HK-2 (cell line): ENCODE results near the gene VGLL4.
"Not testable (repeated sequence)": the region's sequence is repeated elsewhere in the genome, so short reads cannot be mapped to it uniquely, and the experiment has no call there.

ENCODE experiments used
- DNase-seq: peaks from one replicate; pipeline ENCODE4 v3.0.0-alpha.2; 2018; ENCODE audit not compliant: unreplicated experiment

The VGLL4 gene, protein sequence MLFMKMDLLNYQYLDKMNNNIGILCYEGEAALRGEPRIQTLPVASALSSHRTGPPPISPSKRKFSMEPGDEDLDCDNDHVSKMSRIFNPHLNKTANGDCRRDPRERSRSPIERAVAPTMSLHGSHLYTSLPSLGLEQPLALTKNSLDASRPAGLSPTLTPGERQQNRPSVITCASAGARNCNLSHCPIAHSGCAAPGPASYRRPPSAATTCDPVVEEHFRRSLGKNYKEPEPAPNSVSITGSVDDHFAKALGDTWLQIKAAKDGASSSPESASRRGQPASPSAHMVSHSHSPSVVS

DNA sequence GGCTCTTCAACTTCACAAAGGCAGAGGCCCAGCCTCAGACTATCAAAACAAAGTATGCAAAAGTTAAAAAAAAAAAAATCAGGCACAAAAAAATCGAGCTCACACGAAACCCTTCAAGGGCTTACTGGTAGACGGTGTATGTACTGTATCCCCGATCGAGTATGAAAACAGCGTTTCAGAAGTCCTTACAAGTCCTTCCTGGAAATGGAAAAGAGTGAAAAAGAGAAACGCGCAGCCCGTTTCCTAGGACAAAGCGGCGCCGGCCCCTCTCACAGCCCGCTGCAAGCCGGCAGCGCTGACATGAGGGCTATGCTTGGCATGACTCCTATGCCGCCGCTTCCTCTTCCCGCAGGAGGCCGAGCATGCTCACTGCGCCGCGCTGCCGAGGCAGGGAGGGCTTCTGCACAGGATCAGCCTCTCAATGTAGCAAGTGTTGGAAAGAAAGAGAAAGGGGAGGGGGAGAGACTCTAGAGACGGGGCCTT is at the start of gene VGLL4:
Gene VGLL4 (minus strand): TSS at position 311 of the 483 bp plus-strand sequence. CDS start 397 bp downstream, outside the sequence.
- peak; percentile 84 for DNase-seq

DNA sequence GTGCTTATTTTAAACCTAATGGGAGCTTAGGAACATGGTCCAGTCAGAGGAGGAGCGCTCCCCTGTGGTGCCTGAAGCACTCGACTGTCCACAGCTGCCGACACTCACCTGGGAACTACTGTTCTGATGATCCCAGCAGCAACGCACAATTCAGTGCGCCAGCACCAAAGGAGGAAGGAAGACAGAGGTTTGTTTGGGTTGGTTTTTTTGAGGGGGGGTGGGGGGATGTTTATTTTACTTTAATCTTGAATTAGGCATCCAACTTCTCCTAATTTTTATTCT is 48.8 kb upstream of the VGLL4 start:
- DNase-seq, result no peak

DNA sequence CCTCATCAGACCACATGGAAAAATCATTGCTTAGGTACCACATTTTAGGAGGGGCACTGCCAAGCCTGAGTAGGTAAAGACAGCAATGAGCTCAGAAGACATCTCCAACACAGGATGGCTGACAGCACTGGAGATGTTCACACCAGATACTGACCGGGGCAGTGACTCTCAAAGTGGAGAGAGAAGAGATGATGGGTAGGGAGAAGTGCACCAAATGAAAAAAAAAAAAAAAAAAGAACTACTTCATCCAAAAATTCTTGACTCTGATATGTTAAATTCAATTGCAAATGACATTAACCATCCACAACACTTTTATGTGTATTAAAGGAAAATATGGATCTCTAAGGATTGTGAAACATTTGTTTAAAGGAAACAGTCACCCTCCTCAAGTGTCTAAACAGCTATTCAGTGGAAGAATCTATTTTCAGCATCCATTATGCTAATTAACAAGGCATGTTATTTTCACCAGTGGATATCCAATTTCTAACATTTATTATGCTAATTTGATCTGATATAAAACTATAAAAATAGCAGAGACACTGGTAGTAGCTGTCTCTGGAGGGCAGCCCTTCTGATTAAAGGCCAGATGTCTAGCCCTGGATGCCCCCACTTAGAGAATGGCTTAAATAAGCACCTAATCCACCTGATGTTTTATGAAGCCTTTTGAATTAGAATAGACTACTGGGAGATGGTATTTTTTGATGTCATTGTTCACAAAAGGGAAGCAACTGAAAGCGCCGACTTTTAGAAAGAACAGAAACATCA is 48.2 kb upstream of the VGLL4 start:
- DNase-seq, result no peak

DNA sequence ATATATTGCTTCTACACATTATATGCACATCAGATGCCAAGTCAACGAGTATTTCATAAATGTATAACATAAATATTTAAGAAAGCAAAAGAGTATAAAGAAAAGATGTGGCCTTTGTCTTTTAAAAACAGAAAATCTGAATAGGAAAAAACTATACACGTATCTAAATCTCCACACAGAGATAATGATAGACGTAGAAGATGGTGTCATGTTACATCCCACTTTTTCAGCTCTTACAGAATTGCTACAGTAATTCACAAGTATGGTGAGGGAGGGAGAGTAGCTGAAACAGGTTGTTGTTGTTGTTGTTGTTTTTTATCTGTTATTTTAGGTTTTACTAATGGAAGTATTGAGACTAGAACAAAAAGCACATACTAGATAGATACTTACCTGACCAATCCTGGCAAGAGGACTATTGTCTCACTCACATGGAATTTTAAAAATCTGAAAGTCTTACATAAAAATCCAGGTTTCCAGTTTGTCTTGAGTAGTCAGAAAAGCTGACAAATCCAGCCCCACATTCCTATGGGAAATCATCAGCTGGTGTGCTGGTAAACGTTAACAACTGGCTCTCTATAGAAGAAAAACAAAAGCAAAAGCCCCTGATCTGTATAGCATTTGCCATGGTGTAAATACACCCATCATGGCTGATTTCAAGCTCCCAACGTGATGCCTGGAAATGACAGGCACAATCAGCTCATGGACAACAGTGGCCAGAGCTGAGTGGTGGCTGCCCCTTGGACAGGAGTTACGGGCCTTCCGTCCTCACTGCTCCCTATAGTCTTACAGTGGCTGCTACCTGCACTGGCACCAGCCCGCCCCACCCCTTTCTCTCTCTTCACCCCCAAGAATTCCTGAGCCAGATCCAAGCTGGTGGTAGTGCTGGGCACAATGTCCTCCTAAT is 47.4 kb upstream of the VGLL4 start:
- peak; percentile 9 for DNase-seq

DNA sequence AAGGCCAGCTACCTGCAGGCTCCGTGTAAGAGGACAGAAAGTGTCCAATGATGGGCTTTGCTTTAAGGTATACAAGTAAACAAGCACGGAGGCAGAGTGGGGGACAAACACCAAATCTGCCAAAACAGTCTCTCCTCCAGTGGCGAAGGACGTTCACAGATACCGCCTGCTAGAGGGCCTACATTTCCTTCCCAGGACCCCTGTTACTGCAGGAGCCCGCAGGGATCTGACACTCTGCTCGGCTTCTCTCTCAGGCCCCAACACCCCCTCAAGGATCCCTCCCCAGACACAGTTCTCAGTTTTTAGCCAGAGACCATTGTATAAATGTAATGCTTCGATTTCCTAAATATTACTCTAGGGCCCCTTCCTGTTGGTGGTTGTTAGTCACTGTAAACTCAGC is 46.0 kb upstream of the VGLL4 start:
- no peak for DNase-seq

DNA sequence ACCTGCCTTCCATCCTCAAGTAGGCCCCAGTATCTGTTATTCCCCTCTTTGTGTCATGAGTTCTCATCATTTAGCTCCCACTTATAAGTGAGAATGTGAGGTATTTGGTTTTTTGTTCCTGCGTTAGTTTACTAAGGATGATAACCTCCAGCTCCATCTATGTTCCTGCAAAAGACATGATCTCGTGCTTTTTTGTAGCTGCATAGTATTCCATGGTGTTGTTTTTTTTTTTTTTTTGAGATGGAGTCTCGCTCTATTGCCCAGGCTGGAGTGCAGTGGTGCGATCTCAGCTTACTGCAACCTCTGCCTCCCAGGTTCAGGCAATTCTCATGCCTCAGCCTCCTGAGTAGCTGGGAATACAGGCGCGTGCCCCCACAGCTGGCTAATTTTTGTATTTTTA is 41.3 kb upstream of the VGLL4 start:
- DNase-seq, result not testable (repeated sequence)

DNA sequence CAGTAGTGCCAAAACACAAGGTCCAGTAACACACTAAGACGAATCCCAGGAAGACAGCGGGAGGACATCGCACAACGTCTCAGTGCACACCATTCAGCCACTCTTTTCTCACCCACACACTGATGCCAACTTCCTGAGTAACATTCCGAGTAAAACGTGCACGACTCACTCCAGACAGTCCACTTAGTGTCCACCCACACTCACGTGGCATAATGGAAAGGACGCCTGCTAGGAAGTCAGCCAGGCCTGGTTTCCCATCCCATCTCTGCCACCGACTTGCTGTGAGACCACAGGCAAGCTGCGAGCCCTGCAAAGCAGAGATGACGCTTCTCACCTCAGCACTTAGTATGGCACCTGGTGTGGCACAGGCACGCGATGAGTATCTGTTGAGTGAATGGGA is 36.8 kb upstream of the VGLL4 start:
- no peak for DNase-seq

DNA sequence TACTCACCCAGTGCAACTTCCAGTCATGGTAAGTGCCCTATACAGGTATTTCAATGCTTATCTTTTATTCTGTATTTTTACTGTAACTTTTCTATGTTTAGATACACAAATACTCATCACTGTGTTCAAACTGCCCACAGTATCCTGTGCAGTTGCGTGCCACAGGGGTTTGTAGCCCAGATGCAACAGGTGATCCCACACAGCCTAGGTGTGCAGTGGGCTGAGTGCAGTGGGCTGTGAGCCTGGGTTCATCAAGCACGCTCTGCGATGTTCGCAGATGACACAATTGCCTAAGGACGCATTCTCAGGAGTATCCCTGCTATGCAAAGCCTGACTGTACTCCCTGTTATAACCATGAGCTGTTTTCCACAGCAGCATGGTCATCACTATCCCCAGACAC is 36.2 kb upstream of the VGLL4 start:
- no peak for DNase-seq

DNA sequence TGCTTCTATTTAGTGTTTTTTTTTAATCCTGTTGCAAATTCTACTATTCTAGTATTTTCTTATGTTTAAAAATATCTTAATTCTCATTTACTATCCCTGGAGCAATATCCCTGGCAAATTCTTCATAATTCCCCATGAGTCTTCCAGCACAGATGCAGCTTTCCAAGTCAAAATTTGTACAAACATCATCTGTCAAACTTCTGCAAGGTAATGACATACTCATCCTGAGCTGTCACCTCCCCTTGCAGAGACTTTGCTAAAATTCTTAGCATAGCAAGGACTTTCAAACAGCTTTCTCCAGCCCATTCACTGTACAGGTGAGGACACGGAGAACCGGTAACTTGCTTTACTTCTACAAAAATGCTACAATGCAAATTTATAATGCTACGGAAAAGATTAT is 28.6 kb upstream of the VGLL4 start:
- no peak for DNase-seq

DNA sequence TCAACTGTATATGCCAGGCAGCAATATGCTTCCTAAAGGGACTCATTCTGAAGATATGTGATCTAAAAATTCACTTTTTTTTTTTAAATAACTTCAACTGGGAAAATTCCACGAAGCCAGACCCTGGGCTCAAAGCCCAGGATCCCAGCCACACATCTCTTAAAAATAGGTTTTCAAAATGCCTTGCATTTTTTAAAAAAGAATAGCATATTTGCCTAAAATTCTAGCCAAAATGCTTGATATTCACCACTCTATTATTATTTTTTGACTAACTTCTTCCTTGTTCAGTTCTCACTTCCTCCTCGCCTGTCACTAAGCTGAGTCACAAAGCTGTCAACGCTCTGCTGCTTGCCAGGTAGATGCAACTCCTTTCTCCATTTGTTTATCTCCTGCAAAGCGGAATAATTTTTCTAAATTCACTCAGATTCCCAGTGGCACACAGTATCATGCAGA is 28.0 kb upstream of the VGLL4 start:
- DNase-seq, result no peak

DNA sequence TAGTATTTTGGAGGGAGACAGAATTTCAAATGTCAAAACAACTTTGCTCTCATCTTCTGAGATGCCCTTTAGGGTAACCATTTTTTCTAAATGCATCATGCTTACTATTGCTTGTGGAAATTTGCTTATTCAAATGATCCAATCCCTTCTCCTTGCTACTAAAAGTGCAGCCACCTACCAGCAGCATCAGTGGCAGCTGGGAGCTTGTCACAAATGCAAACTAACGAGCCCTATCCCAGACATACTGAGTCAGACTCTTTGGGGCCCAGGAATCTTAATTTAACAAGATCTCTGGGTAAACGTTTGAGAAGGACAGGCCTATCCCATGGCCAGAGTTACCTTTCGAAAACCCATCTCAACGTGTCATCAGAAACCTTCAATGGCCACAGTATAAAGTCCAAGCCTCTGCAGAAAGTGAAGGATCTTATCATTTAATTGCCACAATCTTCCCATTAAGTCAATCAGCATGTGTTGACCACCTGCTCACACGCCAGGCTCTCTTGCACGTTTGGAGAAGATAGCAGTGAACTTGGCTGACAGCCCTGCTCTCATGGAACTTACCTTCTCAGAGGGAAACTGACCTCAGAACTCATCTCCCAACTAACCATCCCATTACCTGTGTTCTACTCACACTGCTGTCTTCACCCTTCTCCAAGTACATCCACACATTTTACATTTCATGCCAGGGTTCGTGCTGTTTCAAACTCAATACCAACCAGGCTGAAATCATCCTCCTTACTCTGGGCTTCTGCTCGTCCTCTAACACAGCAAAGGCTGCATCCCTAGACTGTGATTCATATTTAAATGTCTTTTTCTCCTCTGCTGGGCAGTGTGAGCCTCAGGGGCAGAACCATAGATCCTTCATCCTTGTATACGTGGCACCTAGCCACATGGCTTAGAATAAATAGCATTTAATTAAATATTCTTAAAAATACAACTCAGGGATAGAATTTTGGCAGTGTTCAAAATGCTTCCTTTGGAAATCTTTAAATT is 24.8 kb upstream of the VGLL4 start:
- DNase-seq, result no peak

DNA sequence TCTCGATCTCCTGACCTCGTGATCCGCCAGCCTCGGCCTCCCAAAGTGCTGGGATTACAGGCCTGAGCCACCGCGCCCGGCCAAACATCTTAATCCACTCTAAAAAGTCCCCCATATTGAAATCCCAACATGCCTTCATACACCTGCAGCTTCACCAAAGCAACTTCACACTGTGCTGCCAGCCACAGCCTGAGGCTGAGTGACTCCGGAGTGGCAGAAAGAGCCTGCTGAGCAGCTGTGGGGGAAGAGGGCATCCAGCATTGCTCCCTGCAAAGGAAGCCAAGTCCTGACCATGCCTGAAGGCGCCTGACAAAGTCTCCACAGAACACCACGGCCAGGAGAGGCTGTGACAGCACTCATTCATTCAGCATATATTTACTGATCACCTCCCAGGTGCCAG is 21.6 kb upstream of the VGLL4 start:
- DNase-seq, result no peak

DNA sequence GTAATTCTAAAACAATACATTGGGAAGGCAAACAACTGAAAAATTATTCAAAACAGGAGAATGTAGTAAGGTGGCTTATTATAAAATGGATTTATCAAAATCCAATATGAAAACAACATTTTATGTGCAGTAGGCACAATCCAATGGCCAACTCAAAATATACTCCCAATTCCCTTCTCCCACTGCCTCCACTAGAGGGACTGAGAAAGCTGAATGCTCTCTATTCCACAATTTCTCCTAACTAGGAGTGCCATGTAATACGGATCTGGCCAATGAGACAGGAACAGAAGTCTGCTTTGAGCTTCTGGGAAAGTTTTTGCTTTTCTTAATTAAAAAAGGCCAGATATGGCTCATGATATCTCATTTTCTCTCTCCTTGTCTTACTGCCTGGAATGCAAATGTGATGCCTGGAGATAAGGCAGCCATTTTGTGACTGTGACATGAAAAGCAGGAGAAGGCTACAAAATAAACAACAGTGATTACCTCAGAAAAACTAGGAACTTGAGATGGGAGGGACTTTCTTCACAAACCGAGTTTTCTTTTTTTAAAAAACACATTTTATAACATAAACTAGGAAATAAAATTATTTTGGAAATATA is 18.8 kb upstream of the VGLL4 start:
- DNase-seq, result no peak

DNA sequence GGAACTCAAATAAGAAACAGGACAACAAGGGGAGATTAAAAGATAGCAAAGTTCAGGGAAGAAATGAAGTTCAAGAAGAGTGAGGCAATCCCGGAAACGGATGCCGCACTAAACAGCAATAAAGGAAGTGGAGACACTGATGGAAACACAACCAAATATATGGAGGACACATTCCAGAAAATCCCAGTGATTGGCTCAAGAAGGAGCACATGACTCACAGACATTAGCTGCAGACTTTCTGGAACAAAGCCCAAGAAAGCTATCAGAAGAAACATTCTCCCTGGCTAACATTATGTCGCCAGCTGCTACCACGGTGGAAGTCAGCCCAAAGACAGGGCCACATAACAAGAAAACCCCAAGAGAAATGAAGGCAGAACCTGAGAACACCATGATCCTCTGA is 18.1 kb upstream of the VGLL4 start:
- no peak for DNase-seq

DNA sequence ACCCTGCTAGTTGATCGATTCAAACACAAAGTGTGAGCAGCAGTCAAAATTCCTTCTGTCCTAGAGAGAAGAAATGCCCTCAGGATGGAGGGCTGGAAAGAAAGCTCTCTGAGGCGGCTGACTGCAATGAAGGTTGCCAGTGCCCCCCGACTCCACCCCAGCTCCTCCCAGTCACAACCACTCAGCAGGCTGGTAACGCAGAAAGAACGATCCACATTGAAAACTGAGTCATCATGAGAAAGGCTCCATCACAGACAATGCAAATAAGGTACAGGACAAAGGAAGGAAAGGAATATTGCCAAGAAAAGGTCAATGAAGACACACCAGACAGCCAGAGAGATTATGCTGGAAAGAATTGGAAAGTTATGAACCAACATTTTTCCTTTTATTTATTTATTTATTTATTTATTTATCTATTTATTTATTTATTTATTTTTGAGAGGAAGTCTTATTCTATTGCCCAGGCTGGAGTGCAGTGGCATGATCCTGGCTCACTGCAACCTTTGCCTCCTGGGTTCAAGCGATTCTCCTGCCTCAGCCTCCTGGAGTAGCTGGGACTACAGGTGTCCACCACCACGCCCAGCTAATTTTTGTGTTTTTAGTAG is 17.4 kb upstream of the VGLL4 start:
- no peak for DNase-seq

DNA sequence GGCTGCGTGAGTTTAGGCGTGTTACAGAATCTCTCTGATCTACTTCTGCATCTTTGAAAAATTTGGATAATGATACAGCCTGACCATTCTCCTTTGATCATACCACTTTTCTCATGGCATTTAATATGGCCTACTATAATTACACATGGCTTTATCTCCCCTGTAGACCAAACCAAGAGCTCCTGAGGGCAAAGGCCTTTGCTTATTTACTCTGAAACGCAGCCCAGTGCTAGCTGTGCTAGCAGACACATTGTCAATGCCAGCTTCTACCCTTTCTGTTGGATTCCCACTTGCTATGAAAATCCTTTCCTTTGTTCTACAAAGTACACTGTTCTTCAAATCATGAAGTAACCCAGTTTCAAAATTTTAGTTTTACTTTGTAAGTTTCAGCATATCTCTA is 16.5 kb upstream of the VGLL4 start:
- no peak for DNase-seq

DNA sequence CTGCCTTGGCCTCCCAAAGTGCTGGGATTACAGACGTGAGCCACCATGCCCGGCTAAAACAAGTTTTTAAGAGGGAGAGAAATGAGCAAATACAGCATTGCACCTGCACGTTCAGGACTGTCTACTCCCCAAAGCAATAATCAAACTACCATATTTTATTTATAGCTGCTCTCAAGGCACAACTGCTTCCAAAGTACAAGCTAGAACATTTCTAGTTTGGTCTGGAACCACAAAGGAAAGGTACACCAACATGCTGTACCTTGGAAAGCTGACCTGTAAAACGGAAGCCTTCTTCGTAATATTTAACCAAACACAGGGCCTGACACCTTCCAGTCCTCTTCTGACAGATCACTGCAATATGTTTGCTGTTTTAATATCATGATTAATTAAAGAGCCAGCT is 14.5 kb upstream of the VGLL4 start:
- no peak for DNase-seq

DNA sequence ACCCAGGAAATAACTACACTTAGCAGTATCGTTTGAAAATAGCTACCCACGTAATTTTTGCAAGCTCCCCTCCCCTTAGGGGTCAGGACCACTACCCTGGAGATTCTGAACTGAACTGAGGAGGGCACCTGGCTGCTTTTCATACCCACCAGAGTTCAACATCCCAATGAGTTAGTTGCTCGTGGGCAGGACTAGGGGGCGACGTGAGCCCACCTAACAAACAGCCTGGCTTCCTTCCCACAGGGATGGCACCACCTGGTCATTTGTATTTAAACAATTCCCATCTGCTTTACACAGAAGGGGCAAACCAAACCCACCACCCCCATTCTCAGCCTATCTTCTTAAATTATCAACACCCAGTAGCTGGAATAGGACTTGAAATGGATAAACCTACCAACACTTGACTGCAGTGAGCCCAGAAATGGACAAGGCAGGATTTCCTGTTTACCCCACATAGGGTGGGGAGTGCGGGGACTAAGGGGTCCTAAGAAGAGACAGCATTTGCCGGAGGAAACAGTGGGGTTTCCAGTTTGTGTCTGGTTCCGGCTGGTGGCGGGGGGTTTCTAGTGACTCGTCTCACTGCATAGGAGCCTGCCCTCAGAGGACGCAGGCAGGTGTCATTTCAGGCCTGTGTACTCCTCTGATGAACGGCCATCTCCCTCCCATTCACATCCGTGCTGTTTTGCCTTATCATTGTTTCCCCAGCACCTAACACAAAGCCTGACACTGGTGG is 11.6 kb upstream of the VGLL4 start:
- peak; percentile 24 for DNase-seq

DNA sequence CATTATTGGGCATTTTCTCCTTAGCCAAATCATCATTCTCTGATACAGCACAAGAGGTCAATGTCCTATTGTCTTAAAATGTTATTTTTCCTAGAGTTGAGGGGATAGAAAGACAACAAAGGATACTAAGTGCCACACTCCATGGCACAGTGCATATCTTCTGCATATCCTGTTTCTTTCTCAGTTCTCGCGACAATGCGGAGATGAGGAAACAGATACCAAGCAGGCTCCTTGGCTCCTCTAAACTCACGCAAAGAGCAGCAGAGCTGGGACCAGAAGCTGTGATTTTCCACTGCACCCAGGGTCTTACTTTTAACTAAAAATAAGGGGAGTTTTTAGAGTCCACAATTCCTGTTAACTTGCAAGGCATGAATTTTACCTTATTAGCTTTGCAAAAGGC is 10.5 kb upstream of the VGLL4 start:
- no peak for DNase-seq
